NCI-H2171 treated with DMSO at 0.1 percent for 48 hours (cell line): ENCODE measurements around the gene PRDM2.

Source experiments
- DNase-seq: peaks from one replicate; lab custom pipeline; 2025; lab: John Stamatoyannopoulos, UW

The PRDM2 gene

GRCh38 chr1:13792419-13792818, 92.4 kb downstream of the PRDM2 start:
- no peak for DNase-seq

DNA sequence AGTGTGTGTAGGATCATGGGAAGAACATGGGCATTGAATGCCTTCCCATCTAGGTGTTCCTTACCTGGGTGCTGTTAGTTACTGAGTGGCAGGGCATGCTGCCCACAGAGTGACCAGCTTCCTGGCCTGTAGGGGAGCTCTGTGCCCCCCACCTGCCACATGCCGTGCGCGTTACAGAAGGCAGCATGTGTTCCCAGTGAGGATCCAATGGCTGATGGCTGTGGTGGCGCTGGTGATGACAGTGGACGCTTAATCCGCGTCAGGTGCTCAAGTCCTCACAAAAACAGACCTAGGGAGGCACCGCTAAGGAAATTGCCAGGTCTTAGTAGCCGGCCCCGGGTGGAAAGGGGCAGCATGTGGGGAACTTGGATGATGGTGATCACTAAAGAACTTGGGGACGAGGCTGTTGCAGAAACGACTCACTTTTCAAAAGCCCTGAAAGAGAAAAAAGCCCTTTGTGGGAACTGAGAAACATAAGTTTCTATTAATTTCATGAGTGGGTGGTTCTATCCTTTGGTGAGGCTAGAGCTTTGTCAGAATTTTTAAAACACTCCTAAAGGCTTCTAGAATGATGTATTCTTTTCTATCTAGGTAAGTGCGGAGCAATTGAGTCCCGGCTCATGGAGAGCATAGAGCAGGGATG, 93.2 kb downstream of the PRDM2 start:
- no peak for DNase-seq

GRCh38 chr1:13794231-13795187, 94.5 kb downstream of the PRDM2 start:
- no peak for DNase-seq

DNA sequence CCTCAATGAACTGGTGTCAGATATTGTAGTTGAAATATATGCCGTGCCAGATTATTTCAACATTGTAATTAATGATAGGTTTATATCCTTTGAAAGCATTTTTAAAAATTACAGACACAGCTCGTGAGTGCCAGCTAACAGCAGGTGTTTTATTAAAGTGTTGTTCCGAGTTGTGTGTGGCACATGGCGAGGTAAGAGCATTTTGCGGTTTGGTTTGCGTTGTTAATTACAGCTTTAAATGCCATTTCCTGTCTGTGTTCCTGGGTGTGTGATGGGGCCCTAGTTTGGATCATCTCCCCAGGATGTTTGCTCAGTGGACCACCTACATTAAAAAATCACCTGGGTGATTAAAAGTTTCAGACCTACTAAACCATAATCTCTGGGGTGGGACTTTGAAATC, 97.4 kb downstream of the PRDM2 start:
- no peak for DNase-seq

GRCh38 chr1:13798120-13798519, 98.1 kb downstream of the PRDM2 start:
- DNase-seq = no peak

GRCh38 chr1:13799502-13800283, 99.7 kb downstream of the PRDM2 start:
- no peak for DNase-seq

DNA sequence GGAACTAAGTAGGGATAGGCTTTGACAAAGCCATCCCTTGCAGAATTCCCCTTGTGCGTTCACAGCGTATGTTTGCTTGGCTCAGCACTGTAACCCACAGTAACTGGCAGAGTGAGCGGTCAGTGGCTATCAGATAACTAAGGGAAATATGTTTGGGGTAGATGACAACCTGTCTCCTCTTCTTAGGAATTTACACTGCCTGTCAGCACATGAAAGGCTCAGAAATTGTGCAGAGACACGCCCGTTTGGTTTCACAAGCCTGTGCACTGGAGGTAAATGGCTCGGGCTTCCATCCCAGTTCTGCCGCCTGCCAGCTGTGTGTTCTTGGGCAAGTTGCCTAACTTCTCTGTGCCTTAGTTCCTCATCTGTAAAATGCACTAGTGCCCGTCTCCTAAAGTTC, 101.2 kb downstream of the PRDM2 start:
- no peak for DNase-seq

DNA sequence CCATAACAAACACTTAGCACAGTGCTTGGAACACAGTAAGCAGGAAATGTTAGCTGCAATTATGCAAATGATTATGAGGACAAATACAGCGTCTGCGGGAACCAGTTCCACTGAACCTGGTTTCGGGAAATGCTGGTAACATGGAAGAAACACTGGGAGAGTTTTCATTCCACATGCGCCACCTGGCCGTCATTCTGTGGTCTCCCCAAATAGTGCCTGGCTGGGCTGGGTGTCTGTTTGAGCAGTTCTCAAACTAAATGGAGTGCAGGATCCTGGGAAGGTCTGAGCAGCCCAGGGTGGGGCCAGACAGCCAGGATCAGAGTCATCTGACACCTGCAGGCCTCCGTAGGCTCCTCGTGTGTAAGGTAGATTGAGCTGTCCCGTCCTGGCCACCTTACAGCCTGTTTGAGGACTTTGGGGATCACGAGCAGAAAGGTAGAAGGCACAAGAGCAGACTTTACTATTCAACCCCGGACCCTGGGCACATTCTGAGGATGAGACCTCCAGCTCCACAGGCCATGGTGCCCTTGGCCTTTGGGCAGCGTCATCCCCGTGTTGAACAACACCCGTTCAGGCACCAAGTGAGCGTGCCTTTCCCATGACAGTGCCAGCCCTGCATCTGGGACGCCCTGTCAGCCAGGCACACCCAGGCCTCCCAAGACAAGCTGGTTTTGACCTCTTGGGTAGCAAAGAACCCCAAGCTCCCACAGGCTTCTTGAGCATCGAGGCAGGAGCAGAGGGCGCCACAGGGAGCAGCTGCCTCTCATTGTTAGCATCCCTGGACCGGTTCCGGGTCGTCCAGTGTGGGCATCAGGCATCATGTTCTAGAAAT, 101.9 kb downstream of the PRDM2 start:
- DNase-seq = no peak

DNA sequence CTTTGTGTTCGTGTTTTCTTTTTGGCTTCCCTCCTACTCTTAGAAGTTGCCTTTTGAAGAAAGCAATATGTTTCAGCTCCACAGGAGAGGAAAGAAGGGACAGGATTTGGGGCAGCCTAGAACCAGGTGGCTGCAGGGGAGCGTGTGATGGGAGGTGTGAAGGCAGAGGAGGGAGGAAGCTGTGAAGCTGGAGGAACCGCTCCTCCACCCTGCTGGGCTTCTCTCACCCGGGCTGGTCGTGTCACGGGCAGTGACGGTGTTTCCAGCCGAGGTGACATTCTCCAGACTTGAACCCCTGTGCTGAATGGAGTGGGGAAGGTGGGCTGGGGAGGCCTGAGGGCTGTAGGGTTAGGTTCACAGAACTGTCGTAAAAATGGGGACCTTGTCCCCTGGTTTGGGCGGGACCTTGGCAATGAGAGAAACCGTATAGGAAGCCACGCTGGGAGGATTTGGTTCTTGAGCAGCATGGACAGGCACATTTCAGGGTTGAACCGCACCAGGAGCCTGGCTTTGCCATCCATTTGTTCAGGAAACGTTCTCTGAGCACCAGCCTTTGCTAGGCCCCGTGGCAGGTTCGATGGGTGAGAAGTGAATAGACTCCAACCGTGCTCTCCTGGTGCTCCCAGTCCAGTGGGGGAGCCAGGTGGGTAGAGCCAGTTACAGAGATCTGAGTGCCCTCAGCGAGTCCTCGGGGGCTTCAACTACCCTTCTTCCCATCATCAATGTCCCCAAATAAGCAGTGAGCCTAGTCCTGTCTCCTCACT, 103.0 kb downstream of the PRDM2 start:
- no peak for DNase-seq

GRCh38 chr1:13803546-13804239, 103.7 kb downstream of the PRDM2 start:
- no peak for DNase-seq

DNA sequence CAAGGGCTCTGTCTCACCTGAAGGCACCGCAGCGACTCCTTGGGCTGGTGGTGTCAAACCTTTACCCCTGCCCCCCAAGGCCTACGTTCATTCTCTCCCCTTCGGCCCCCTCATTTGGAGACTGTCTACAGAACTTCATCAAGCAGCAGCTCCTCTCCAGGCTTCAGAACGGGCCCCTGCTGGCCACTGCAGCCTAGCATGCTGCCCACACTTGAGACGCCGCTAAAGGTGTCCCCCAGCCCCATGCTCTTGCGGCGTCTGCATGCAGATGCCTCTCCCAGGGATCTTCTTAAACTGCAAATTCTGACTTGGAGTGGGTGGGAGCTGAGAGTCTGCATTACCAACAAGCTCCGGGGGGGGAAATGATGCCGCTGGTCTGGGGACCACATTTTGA, 104.2 kb downstream of the PRDM2 start:
- no peak for DNase-seq

DNA sequence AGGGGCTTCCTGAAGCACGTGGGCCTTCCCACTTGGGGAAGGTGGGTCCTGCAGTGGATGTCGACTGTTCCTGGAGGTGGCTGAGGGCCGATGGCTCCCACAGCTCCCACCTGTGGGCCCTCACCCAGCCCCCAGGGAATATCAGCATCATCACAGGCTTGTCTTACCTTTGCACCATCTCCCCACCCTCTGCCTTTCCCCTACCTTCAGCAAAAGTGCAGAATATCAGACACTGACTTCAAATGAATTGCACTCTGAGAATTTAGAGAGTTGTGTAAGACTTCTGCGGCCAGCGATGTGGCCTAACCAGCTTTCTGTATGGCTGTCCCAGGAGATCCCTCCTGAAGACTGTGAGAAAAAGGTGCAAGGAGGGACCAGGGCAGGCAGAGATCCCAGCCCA, 105.4 kb downstream of the PRDM2 start:
- DNase-seq = no peak

DNA sequence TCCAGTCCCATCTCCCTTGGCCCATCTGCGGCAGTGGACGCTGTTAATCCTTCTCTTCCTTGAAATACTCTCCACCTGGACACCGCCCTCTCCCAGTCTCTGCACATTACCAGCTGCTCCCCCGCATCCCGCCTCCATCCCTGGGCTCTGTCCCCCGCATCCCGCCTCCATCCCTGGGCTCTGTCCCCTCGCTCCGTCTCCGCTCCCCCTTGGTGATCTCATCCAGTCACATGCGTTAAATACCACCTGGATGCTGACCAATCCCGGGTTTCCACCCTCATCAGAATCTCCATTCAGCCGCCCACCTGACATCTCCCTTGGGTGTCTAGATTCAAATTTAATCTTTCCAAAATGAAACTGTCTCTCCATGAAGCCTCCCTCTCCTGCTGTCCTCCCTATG, 106.1 kb downstream of the PRDM2 start:
- no peak for DNase-seq

GRCh38 chr1:13807209-13807608, 107.2 kb downstream of the PRDM2 start:
- no peak for DNase-seq

DNA sequence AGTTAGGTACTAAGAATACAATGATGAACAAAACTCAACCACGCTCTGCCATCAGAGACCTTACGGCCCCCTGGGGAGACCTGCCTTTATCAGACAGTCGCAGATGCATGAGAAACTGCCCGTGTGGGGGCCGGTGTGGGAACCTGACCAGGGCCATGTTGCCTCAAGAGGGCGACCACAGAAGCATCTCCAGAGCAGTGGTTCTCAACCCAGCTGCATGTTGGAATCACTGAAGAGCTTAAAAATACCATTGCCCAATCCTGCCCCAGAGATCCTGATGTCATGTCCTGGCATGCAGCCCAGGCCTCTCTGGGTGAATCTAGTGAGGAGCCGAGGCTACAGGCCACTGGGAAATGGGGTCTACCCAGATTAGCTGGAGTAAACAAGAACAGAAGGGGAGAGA, 108.7 kb downstream of the PRDM2 start:
- DNase-seq = peak; percentile 48

DNA sequence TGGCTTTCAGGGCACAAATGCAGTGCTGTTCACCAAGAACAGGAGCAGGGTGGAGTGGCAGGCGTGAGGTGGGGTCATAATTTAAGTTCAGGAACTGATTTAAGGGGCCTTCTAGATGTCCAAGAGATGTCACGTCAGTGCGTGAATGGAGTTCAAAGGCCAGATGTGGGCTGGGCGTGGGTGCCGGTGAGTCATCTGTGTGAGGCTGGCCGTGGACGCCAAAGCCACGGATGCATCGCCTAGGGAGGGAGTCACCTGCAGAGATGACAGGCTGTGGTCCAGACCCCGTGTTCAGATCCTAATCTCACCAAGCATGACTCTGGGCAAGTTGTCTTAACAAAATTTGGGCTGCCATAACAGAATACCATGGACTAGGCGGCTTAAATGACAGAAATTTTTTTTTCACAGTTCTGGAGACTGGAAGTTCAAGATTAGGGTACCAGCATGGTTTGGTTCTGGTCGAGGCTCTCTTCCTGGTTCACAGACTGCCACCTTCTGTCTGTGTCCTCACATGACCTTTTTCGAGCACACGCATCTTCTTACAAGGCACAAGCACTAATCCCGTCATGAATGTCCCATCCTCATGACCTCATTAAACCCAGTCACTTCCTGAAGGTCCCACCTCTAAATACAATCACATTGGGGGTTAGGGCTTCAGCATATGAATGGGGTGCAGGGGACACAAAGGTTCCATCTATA, 109.6 kb downstream of the PRDM2 start:
- no peak for DNase-seq

DNA sequence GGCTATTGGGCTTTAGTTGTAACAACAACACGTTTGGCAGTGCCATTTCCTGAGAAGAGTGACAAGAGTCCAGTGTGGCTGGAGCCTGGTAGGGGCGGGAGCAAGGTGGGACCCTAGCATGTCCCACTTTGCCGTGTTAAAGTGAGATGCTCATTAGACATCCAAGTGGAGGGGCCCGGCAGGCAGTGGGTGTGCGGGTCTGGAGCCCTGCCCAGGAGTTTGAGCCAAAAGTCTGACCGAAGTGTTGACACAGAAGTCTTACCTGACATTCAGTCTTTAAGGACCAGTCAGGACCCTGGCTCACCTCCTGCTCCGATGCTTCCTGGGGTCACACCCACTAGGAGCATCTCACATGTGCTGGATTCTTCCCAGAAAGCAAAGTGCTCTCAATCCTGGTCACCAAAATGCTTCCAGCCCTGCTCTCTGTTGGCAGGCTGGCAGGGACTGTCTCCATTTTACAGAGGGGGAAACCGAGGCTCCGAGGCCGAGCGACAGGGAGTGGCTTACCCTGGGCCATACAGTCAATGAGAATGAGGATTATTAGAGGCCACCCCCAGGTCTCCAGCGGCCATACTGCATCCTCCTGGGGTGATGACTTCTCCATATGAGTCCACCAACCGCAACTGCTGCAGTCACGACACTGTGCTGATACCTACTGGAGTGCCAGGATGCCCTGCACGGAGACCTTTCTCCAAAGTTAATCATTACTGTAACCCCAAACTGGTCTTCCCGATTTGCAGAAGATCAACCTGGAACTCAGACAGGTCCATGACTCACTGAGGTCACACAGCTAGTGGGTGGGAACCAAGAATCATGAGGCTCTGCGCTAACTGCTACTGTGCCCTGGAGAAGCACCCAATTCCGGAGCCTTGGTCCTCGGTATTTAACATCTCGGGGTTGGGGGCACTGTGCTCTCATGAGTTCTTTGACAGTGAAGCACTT, 112.7 kb downstream of the PRDM2 start:
- no peak for DNase-seq

- no peak for DNase-seq
Observed at GRCh38 chr1:13813398-13814012, 113.5 kb downstream of the PRDM2 start.
